H1 (cell line): Measurements from ENCODE around the gene UFC1. TPM values are rescaled to one million over a fixed set of nuclear protein-coding genes. Genes with fewer than 3 reads are reported as not detected.

Experiments
- RXRA ChIP-seq: IDR thresholded peaks from 2 replicates; pipeline ENCODE4 v1.6.1; 2011; ENCODE audit warnings: low read depth, mild to moderate bottlenecking, low read length, moderate library complexity; ENCODE audit not compliant: insufficient read depth
- polyA plus RNA-seq, 7 experiments: library from polyadenylated mRNA; depleted of rRNA in 3 of 7; stranded (reverse) in 5 of 7; unstranded in 2 of 7; fragments of >200 nt in 5 of 7; fragments of 200-250 nt in 2 of 7; gene quantifications; 1 replicate in 5 of 7; 2 replicates in 1 of 7; 4 replicates in 1 of 7; pipeline versions ENCODE4 v1.2.1 to v1.2.3, GENCODE V29; 2011 to 2013; ENCODE audit warnings: missing spikeins in 2 of 7, mixed read lengths in 2 of 7
- total RNA-seq: library from RNA; stranded (reverse); fragmentation: NEBNext Ultra II Directional; extraction: Animal tissue kit (Norgen Biotek cat#: 25700); gene quantifications from 2 replicates; pipeline ENCODE4 v1.2.1, GENCODE V29; 2021

The UFC1 gene
- total and polyA plus RNA-seq, 2 of the 8 experiments (the other 6 are each of a cell fraction or from before 2014, with no cell fraction given): 67.8 to 102 TPM

DNA sequence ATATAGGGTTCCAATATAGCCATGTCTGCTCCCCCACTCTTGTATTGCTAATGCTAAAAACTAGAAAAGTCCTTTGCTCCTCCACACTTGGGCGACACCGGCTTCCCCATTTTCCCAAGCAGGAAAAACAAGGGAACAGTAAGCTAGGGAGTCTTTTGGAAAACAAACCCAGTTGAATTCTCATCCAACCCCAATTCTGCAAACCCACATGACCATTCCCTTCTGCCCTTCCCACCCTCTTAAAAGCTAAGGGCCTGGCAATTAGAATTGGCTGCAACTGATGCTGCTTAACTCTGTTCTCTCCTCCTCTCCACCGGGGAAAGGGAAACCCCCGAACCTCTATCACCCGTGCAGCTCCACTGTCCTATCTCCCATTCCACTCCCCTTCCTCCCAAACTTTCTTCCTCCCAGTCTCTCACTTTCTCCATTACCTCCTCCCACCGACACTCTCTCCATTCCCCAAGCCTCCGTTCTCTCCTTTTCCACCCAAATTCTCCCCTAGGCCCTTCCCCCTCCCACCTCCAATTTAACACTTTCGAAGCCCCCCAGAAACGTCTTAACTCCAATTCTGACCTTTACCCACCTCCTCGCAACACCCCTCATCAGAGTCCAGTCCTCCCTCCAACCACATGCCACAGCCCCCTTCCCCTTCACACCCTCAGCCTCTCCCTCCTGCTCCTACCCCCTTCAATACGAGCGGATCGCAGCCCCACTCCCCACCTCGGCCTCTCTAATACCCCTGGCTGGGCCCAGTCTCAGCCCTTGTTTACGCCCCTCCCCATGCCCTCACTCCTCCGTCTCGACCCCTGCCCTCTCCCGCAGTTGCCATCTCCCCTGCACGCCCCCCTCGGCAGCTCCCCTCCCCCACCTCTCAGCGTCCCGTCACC, 22.0 kb upstream of the UFC1 start (continued):
- TF ChIP-seq RXRA: no peak
- TF ChIP-seq, all 59 proteins: peak for 4
